Stimulated activated naive CD8-positive, alpha-beta T cell treated with anti-CD3 and anti-CD28 coated beads, Interleukin-15, amount 100 ng/mL, for 72 hours (primary cell): Measurements from ENCODE around the gene ERCC2.
"Not testable (repeated sequence)": the region's sequence is repeated elsewhere in the genome, so short reads cannot be mapped to it uniquely, and the experiment has no call there.

ENCODE experiments used
- ATAC-seq: fragments of 150-1000 bp; cut with Tn5 transposase; 2 replicates; pipeline ENCODE4 v1.10.0; 2021; ENCODE audit warnings: mild to moderate bottlenecking, moderate library complexity
- DNase-seq, 2 donors: peaks; one replicate each; pipeline ENCODE4 v3.0.0; 2021 to 2022
- H3K27ac Mint-ChIP-seq, 2 donors: one replicate each; pipeline ENCODE4 v1.8.0; 2022; ENCODE audit warnings: mild to moderate bottlenecking in 2 of 2, mixed read lengths in 2 of 2, moderate library complexity in 2 of 2
- H3K27me3 Mint-ChIP-seq: one replicate; pipeline ENCODE4 v1.8.0; 2022; ENCODE audit warnings: mixed read lengths
- H3K4me1 Mint-ChIP-seq: one replicate; pipeline ENCODE4 v1.8.0; 2022; ENCODE audit warnings: mild to moderate bottlenecking, mixed read lengths
- H3K4me3 Mint-ChIP-seq, 2 donors: one replicate each; pipeline ENCODE4 v1.8.0; 2022; ENCODE audit warnings: mild to moderate bottlenecking in 2 of 2, mixed read lengths in 2 of 2, moderate library complexity in 1 of 2
- H3K9me3 Mint-ChIP-seq, 2 donors: one replicate each; pipeline ENCODE4 v1.8.0; 2022; ENCODE audit warnings: mixed read lengths in 2 of 2

Gene ERCC2

DNA sequence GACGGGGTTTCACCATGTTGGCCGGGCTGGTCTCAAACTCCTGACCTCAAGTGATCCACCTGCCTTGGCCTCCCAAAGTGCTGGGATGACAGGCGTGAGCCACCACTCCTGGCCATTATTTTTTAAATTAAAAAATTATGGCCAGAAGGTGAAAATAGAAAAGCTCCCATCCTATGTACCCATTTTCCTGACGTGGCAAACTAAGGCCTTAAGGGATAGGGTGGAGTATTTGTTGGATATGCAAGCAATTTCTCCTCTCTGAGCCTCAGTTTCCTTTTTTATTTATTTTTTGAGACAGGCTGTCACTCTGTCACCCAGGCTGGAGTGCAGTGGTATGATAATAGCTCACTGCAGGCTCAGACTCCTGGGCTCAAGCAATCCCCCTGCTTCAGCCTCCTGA lies 35.5 kb downstream of the ERCC2 start:
- not testable (repeated sequence) for H3K4me3 Mint-ChIP-seq, H3K9me3 Mint-ChIP-seq, H3K27ac Mint-ChIP-seq, H3K4me1 Mint-ChIP-seq, DNase-seq, ATAC-seq
- peaks cover 14% of the 10 kb centered on the region for H3K27me3 Mint-ChIP-seq

DNA sequence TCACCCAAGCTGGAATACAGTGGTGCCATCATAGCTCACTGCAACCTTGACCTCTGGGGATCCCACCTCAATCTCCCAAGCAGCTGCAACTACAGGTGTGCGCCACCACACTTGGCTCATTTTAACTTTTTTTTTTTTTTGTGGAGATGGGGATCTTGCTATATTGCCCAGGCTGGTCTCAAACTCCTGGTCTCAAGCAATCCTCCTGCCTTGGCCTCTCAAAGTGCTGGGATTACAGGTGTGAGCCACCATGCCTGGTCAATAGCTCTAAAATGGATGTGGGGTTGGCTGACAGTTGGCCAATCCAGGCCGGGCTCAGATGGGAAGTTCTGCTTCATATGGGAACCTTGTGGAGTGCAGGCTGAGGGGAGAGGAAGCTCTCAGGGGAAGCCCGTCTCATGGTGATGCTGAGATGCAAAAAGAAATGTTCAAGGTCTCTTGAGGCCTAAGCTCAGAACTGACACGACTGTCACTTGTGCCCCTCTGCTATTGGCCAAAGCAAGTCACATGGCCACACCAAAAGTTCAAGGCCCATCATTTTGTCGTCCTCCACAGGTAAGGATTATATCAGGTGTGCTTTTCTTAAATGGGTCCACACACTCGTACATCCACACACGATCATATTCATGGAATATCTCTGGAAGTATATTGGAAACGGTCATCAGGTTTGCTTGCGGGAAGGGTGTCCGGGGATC lies 36.6 kb downstream of the ERCC2 start:
- ATAC-seq = no peak
- no peak for DNase-seq
- no peaks in the 10 kb centered on the region for H3K4me1 Mint-ChIP-seq
- no peaks in the 10 kb centered on the region for H3K9me3 Mint-ChIP-seq
- peaks cover 17% of the 10 kb centered on the region for H3K27me3 Mint-ChIP-seq
- H3K27ac Mint-ChIP-seq = no peak overlapping the region
- no peak overlapping the region for H3K4me3 Mint-ChIP-seq

DNA sequence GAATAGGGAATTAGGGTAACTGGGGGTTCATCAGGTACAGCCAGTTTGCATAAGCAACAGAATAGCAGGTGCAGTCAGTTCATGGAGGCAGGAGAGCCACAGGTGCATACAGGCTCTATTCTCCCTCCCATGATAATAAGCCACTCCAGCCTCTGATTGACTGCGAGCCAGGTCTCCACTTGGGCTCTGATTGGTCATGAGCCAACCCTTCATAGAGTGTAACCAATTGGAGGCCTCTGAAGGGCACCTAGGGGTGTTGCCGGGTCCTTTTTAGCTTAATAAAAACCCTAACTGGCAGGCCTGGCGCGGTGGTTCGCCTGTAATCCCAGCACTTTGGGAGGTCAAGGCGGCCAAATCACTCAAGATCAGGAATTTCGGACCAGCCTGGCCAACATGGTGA lies 39.0 kb downstream of the ERCC2 start:
- Mint-ChIP-seq H3K4me3 (no peak overlapping the region), H3K27me3 (peaks cover 20% of the 10 kb centered on the region), H3K9me3 (no peaks in the 10 kb centered on the region), H3K27ac (no peak overlapping the region), H3K4me1 (peaks cover 3% of the 10 kb centered on the region)
- ATAC-seq (no peak), DNase-seq (no peak)

DNA sequence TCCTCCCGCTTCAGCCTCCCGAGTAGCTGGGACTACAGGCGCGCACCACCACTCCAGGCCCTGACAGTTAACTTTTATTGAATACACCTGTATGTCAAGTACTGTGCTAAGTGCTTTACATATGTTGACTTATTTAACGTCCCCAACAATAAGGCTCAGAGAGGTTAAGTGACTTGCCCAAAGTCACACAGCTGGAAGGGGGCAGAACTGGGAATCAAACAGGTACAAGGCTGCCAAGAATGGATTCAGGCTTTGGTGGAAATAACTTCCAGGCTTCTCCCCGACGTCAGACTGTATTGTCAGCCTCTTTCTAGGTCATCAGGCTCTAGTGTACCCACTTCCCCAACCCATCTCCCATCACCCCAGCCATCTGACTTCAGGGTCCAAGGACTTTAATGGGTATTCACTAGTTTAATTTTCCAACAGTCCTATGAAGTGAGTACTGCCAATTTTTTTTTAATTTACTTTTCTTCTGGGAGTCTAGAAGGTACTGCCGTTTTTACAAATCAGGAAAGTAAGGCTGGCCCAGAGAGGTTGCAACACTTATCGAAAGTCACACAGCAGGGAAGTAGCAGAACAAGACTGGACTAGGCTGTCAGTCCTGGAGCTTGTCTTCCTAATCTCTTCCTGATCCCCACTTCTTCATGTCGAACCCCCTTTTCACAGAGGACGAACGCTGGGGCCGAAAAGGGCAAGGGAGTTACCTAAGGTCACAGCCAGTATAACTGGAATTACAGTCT lies 42.8 kb downstream of the ERCC2 start:
- ATAC-seq = no peak

DNA sequence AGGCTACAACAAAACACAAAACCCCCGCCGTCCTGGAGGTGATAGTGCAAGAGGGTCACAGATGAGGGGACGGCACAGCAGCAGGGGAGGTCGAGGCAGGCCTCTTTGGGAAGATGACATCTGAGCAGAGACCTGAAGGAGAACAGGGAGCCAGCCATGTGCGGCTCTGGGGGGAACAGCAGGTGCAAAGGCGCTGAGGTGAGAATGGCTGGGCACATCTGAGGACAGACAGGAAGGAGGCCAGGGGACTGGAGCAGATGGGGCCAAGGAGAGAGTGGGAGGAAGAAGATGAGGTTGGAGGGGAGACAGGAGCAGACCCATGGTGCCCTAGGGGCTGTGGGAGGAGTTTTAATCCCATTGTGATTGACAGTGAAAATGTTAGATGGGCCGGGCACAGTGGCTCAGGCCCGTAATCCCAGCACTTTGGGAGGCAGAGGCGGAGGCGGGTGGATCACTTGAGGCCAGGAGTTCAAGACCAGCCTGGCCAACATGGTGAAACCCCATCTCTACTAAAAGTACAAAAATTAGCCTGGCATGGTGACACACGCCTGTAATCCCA lies 45.9 kb downstream of the ERCC2 start:
- Mint-ChIP-seq H3K9me3 (no peaks in the 10 kb centered on the region), H3K27me3 (peaks cover 57% of the 10 kb centered on the region), H3K4me1 (peaks cover 22% of the 10 kb centered on the region), H3K4me3 (no peak overlapping the region), H3K27ac (no peak overlapping the region)
- no peak for DNase-seq
- no peak for ATAC-seq

More for the DNA sequence above, 42.8 kb downstream of the ERCC2 start:
- H3K4me1 Mint-ChIP-seq = peaks cover 22% of the 10 kb centered on the region
- no peaks in the 10 kb centered on the region for H3K9me3 Mint-ChIP-seq
- peaks cover 43% of the 10 kb centered on the region for H3K27me3 Mint-ChIP-seq
- H3K4me3 Mint-ChIP-seq = no peak overlapping the region
- H3K27ac Mint-ChIP-seq = no peak overlapping the region
- no peak for DNase-seq

DNA sequence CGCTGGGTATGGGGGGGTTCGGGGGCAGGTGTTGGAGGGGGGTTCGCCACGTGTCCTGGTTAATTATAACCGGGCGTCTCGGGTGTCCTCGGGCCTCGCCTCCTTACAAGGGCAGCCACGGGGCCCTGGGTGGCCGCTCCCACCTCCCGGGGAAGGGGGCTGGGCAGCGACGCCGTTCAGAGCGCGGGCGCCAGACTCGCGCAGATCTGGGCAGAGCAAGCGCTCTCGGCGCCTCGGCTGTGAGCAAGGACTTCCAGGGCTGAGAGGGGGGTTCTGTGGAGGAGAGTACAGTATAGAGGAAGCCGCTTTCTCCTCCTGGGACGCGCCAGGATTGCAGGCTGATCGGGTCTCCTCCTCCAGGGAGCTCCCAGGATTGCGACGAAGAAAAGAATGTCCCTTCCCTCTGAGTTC lies 46.7 kb downstream of the ERCC2 start:
- Mint-ChIP-seq H3K27ac (no peak overlapping the region), H3K4me1 (peaks cover 22% of the 10 kb centered on the region), H3K27me3 (peaks cover 51% of the 10 kb centered on the region), H3K9me3 (no peaks in the 10 kb centered on the region), H3K4me3 (no peak overlapping the region)
- DNase-seq (no peak), ATAC-seq (no peak)

DNA sequence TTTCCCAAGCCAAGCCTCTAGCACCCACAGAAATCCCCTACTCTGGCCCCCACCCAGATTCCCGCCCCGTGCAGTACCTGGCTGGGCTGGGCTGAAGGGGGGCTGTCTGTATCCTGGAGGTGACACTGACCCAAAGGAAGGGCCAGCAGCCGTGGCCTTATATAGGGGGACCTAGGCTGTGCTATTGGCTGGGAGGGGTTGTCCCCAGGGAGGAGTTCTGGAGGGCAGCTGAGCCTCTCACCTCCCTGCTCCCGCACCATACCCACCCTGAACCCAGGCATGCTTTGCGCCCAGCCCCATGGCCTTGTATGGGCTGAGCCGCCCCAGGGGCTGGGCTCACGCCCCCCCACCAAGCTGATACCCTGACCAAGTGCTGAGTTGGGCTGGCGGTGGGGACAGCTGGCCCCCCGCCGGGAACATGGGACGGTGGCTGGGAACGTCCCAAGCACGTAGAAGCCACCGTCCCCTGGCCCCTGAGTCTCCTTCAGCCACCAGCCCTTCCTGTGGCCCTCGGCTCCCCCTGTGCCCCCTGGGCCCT lies 47.6 kb downstream of the ERCC2 start, which contains the start of gene CKM:
Gene CKM, minus strand, starts transcription at position 132 of the 538 bp plus-strand sequence. CDS start 3,162 bp downstream, outside the sequence.
- H3K4me1 Mint-ChIP-seq = peaks cover 22% of the 10 kb centered on the region
- no peak for ATAC-seq
- H3K27ac Mint-ChIP-seq = no peak within 1 kb of the TSS
- H3K27me3 Mint-ChIP-seq = peaks cover 51% of the 10 kb centered on the region
- no peaks in the 10 kb centered on the region for H3K9me3 Mint-ChIP-seq
- no peak for DNase-seq
- peak within 1 kb of the TSS in 1 of 2 donors; percentile 33 for H3K4me3 Mint-ChIP-seq

DNA sequence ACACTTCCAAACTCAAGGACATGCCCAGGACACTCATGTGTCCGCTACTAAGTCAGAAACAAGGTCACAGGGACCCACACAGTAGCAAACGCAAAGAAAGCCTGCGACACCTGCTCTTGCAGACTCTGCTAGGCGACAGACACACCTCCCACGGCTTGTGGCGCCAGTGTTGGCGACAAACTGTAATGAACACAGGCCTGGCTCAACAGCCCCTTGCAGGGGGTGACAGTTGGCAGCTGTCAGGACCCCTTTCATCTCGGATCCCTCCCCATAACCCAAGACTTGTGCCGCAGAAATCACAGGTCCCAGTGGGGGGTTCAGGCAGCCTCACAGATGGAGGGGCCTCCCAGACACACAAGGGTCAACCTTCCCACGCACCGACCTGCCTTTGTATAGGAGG lies 48.1 kb downstream of the ERCC2 start:
- ATAC-seq = no peak
- no peak overlapping the region for H3K4me3 Mint-ChIP-seq
- DNase-seq = no peak
- H3K27ac Mint-ChIP-seq = no peak overlapping the region
- no peaks in the 10 kb centered on the region for H3K9me3 Mint-ChIP-seq
- H3K4me1 Mint-ChIP-seq = peaks cover 22% of the 10 kb centered on the region
- H3K27me3 Mint-ChIP-seq = peaks cover 55% of the 10 kb centered on the region

DNA sequence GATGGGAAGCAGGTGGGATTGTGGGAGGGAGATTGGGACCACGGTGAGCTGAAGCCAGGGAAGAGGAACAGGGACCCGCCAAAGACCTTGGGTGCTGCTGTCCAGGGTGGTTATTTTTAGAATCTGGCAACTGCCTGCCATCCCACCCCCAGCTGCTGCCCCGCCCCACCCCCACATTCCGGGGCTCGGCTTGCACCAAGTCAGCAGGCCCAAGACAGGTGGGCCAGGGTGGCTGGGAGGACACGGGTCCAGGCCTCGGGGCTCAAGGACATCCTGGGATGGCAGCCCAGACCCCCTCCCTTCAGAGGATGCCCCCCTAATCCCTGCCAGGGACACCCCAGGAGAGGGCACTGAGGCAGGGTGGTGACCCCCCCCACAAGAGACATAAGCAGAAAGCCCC lies 48.5 kb downstream of the ERCC2 start:
- Mint-ChIP-seq H3K4me1 (peaks cover 22% of the 10 kb centered on the region), H3K4me3 (no peak overlapping the region), H3K27me3 (peaks cover 59% of the 10 kb centered on the region), H3K27ac (no peak overlapping the region), H3K9me3 (no peaks in the 10 kb centered on the region)
- no peak for ATAC-seq
- DNase-seq = no peak

DNA sequence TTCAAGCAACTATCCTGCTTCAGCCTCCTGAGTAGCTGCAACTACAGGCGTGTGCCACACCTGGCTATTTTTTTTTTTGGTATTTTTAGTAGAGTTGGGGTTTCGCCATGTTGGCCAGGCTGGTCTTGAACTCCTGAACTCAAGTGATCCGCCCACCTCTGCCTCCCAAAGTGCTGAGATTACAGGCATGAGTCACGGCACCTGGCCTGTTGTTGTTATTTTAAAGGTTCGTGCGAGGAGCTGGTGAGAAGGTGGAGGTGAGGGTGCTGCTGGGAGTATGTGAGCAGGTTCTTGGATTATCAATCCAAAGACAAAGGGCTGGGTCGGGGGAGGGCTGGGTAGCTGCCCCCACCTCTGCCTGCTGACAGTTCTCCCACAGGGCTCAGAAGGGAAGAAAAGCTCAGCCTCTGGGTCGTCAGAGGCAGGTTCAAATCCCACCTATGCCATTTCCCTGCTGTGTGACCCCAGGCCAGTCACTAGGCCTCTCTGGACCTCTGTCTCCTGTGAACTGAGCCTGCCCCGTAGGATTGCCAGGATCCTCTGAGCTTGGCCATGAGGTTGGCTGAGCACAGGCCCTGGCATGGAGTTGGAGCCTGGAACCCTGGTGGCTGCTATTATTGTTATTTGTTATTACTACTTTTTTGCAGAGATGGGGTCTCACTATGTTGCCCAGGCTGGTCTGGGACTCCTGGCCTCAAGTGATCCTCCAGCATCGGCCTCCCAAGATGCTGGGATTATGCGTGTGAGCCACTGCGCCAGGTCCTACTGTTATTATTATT lies 49.2 kb downstream of the ERCC2 start:
- DNase-seq = no peak
- Mint-ChIP-seq H3K27ac (no peak overlapping the region), H3K4me1 (peaks cover 17% of the 10 kb centered on the region), H3K9me3 (no peaks in the 10 kb centered on the region), H3K27me3 (peaks cover 66% of the 10 kb centered on the region), H3K4me3 (no peak overlapping the region)
- no peak for ATAC-seq

DNA sequence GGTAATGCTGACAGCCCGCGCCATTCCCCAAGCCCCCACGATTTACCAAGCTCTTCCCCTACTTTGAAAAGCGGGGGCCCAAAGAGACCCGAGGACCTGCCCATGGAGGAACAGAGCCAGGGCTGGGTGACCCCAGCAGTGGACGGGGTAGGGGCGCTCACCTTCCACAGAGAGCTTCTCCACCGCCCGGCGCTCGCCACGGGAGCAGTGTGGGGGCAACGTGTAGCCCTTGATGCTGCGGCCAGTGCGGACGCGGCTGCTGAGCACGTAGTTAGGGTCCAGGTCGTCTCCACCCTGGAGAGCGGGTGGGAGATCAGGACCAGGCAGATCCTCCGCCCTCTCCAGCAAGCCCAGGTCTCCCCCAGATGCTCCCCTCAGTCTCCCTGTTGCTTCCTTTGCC lies 55.1 kb downstream of the ERCC2 start:
- ATAC-seq (no peak), DNase-seq (no peak)
- Mint-ChIP-seq H3K27me3 (peaks cover 69% of the 10 kb centered on the region), H3K27ac (no peak overlapping the region), H3K9me3 (no peaks in the 10 kb centered on the region), H3K4me3 (no peak overlapping the region), H3K4me1 (no peaks in the 10 kb centered on the region)

DNA sequence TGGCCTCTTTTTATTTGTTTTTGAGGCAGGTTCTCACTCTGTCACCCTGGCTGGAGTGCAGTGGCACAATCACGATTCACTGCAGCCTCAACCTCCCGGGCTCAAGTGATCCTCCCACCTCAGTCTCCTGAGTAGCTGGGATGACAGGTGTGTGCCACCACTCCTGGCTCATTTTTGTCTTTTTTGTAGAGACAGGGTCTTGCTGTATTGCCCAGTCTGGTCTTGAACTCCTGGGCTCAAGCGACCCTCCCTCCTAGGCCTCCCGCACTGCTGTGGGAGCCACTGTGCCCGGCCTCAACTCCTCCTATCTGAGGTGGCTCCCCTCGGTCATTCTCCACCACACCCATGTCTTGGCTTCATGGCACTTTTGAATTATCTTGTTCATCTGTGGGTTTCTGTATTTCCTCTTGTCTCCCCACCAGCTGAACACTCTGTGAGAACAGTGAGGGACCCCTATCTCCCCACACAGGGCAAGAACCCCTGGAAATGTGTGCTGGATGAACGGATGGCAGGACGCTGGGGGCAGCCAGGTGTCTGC lies 55.6 kb downstream of the ERCC2 start:
- no peak overlapping the region for H3K4me3 Mint-ChIP-seq
- H3K4me1 Mint-ChIP-seq = no peaks in the 10 kb centered on the region
- peaks cover 69% of the 10 kb centered on the region for H3K27me3 Mint-ChIP-seq
- ATAC-seq (no peak), DNase-seq (no peak)
- no peaks in the 10 kb centered on the region for H3K9me3 Mint-ChIP-seq
- no peak overlapping the region for H3K27ac Mint-ChIP-seq

DNA sequence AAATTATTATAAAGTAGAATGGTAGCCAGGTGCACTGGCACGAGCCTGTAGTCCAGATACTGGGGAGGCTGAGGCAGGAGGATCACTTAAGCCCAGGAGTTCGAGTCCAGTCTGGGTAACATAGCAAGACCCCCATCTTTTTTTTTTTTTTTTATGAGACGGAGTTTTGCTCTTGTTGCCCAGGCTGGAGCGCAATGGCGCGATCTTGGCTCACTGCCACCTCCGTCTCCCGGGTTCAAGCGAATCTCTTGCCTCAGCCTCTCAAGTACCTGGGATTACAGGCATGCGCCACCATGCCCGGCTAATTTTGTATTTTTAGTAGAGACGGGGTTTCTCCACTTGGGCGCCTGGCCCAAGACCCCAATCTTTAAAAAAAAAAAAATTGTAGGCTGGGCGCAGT lies 58.1 kb downstream of the ERCC2 start:
- not testable (repeated sequence) for H3K9me3 Mint-ChIP-seq, DNase-seq, H3K4me1 Mint-ChIP-seq, H3K4me3 Mint-ChIP-seq, ATAC-seq
- Mint-ChIP-seq H3K27me3 (peaks cover 54% of the 10 kb centered on the region), H3K27ac (peak overlapping the region in 1 of 2 donors; percentile 34)

DNA sequence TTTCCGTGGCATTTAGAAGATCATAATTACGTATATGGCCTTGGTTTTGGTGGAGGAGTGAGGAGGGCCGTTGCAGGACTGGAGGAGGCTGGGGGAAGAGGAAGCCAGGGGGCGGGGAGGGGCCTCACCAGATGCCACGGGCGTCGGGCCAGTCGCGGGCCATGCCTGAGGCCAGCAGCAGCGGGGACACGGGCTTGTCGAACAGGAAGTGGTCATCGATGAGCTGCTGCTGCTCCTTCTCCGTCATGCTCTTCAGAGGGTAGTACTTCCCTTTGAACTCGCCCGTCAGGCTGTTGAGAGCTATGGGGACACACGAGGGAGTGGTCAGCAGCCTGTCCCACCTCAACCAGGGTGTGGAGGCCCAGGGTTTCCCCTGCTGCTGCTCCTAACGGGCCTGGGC lies 58.8 kb downstream of the ERCC2 start:
- DNase-seq = no peak
- Mint-ChIP-seq H3K27me3 (peaks cover 48% of the 10 kb centered on the region), H3K27ac (no peak overlapping the region), H3K4me3 (no peak overlapping the region), H3K4me1 (no peaks in the 10 kb centered on the region), H3K9me3 (no peaks in the 10 kb centered on the region)
- no peak for ATAC-seq

DNA sequence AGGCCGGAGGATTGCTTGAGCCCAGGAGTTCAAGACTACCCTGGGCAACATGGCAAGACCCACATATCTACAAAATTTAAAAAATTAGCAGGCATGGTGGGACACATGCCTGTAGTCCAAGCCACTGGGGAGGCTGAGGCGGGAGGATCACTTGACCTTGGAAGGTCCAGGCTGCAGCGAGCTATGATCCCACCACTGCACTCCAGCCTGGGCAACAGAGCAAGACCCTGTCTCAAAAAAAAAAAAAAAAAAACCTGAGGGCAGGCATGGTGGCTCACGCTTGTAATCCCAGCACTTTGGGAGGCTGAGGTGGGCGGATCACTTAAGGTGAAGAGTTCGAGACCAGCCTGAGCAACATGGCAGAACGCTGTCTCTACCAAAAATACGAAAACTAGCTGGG lies 61.1 kb downstream of the ERCC2 start:
- not testable (repeated sequence) for H3K27ac Mint-ChIP-seq, H3K4me3 Mint-ChIP-seq, H3K4me1 Mint-ChIP-seq, ATAC-seq, DNase-seq, H3K9me3 Mint-ChIP-seq
- peaks cover 27% of the 10 kb centered on the region for H3K27me3 Mint-ChIP-seq
